ENCODE measurements around the gene CEP131.

- TF ChIP-seq CTCF (IDR thresholded peaks at IDR 0.05; ENCODE audit: insufficient read depth, low read length) = no peak
- no peak for TF ChIP-seq POLR2AphosphoS5 (IDR thresholded peaks at IDR 0.05; ENCODE audit: low read depth)
- no peak for TF ChIP-seq GABPA (IDR thresholded peaks at IDR 0.05; ENCODE audit: low read depth)
- TF ChIP-seq, protein P1, sequence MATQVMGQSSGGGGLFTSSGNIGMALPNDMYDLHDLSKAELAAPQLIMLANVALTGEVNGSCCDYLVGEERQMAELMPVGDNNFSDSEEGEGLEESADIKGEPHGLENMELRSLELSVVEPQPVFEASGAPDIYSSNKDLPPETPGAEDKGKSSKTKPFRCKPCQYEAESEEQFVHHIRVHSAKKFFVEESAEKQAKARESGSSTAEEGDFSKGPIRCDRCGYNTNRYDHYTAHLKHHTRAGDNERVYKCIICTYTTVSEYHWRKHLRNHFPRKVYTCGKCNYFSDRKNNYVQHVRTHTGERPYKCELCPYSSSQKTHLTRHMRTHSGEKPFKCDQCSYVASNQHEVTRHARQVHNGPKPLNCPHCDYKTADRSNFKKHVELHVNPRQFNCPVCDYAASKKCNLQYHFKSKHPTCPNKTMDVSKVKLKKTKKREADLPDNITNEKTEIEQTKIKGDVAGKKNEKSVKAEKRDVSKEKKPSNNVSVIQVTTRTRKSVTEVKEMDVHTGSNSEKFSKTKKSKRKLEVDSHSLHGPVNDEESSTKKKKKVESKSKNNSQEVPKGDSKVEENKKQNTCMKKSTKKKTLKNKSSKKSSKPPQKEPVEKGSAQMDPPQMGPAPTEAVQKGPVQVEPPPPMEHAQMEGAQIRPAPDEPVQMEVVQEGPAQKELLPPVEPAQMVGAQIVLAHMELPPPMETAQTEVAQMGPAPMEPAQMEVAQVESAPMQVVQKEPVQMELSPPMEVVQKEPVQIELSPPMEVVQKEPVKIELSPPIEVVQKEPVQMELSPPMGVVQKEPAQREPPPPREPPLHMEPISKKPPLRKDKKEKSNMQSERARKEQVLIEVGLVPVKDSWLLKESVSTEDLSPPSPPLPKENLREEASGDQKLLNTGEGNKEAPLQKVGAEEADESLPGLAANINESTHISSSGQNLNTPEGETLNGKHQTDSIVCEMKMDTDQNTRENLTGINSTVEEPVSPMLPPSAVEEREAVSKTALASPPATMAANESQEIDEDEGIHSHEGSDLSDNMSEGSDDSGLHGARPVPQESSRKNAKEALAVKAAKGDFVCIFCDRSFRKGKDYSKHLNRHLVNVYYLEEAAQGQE (IDR thresholded peaks at IDR 0.05; ENCODE audit: insufficient replicate concordance, low read depth) = no peak
Measured at GRCh38 chr17:81163703-81164370, 58.9 kb downstream of the CEP131 start.

Measured in HL-60 (cell line).